ENCODE results near the gene IFITM2.

- TF ChIP-seq CTCF (IDR thresholded peaks at IDR 0.05) (no peak), POLR2AphosphoS5 (IDR thresholded peaks at IDR 0.05) (no peak)
Measured at GRCh38 chr11:291281-292210, 16.1 kb upstream of the IFITM2 start.

Data from gastroesophageal sphincter (tissue), 3 donors.